Fibroblast of pulmonary artery (primary cell): ENCODE measurements around the gene DEPDC5.

Source experiments
- DNase-seq: peaks from one replicate; pipeline ENCODE4 v3.0.0-alpha.2; 2010; ENCODE audit warnings: low read depth
- H3K4me3 ChIP-seq: replicated peaks from 2 replicates; pipeline ENCODE4 v1.5.1; 2011; ENCODE audit warnings: low read depth, mild to moderate bottlenecking, control low read depth, low read length, moderate library complexity
- CTCF ChIP-seq: IDR thresholded peaks from 2 replicates; pipeline ENCODE4 v1.5.1; 2011; ENCODE audit warnings: mild to moderate bottlenecking, control low read depth, low read length, inconsistent platforms; ENCODE audit errors: missing control alignments

The DEPDC5 gene

GRCh38 chr22:31818481-31819392 is 64.9 kb downstream of the DEPDC5 start:
- H3K4me3 ChIP-seq = no peak overlapping the region
- no peak for DNase-seq
- TF ChIP-seq CTCF = no peak

- no peak for DNase-seq
- H3K4me3 ChIP-seq = no peak overlapping the region
- TF ChIP-seq CTCF = no peak
Measured at GRCh38 chr22:31820655-31821054, 66.8 kb downstream of the DEPDC5 start.

- no peak for DNase-seq
- no peak for TF ChIP-seq CTCF
- no peak overlapping the region for H3K4me3 ChIP-seq
Measured at GRCh38 chr22:31821572-31821971, 67.8 kb downstream of the DEPDC5 start.

- no peak for DNase-seq
Measured at GRCh38 chr22:31822523-31822922, 68.7 kb downstream of the DEPDC5 start.

DNA sequence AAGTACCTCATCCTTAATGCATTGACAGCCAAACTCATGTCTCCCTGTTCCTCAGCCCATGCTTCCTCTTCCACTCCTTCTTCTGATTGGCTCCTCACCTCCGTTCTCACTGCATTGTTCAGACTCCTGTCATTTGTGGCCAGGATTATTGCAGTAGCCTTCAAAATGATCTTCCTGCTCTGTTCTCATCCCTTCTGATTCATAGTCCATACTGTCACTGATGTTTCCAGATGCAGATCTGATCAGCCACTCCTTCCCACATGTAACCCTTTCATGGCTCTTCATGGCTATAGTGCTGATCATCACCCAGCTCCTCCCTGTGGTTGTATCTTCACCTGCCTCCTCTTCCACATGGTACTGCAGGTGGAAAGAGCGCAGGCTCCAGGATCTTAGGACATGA is 71.7 kb downstream of the DEPDC5 start:
- H3K4me3 ChIP-seq = no peak overlapping the region
- no peak for DNase-seq
- TF ChIP-seq CTCF = no peak

More at GRCh38 chr22:31822523-31822922, 68.7 kb downstream of the DEPDC5 start:
- TF ChIP-seq CTCF = no peak
- no peak overlapping the region for H3K4me3 ChIP-seq

- no peak for DNase-seq
- no peak for TF ChIP-seq CTCF
- H3K4me3 ChIP-seq = no peak overlapping the region
Measured at GRCh38 chr22:31826443-31826842, 72.6 kb downstream of the DEPDC5 start.

DNA sequence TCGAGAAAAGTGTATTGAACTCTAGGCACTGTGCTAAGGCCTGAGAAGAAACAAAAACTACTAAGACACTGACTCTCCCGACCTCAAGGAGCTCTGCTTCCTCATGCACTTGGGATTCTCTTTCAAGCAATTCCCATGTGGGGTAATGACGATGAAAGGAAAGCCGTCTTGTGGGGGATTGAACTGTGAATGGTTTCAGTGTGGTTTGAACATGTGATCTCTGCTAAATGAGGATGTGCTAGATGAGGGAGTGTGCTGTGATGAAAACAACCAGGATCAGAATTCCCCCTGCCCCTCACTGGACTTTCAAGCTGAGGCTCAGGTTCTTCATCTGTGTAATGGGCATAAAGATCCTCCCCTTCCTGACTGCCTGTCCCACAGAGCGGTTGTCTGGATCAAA is 74.9 kb downstream of the DEPDC5 start:
- no peak for TF ChIP-seq CTCF
- DNase-seq = no peak
- no peak overlapping the region for H3K4me3 ChIP-seq
